HG02943 (cell line): Measurements from ENCODE around the gene CDKN1B.

Source experiments
- ATAC-seq: cut with Tn5 transposase; IDR thresholded peaks from one replicate; pipeline ENCODE4 v1.9.1; 2021; ENCODE audit warnings: mild to moderate bottlenecking, low read depth, moderate library complexity; ENCODE audit not compliant: unreplicated experiment

The CDKN1B gene

GRCh38 chr12:12748044-12748443 is 30.9 kb downstream of the CDKN1B start:
- ATAC-seq = no peak

GRCh38 chr12:12749433-12749832 is 32.3 kb downstream of the CDKN1B start:
- no peak for ATAC-seq

GRCh38 chr12:12755923-12756322 is 38.8 kb downstream of the CDKN1B start:
- no peak for ATAC-seq

- no peak for ATAC-seq
Measured at GRCh38 chr12:12757121-12757520, 40.0 kb downstream of the CDKN1B start.

GRCh38 chr12:12759234-12759915 is 42.2 kb downstream of the CDKN1B start:
- ATAC-seq = no peak

GRCh38 chr12:12764824-12765223 is 47.7 kb downstream of the CDKN1B start:
- no peak for ATAC-seq

GRCh38 chr12:12770262-12770661 is 53.1 kb downstream of the CDKN1B start:
- ATAC-seq = no peak
